GM21515 (cell line): Measurements from ENCODE around the gene PADI3.
"Not testable (repeated sequence)": the region's sequence is repeated elsewhere in the genome, so short reads cannot be mapped to it uniquely, and the experiment has no call there.

ENCODE experiments used
- ATAC-seq: cut with Tn5 transposase; IDR thresholded peaks from one replicate; pipeline ENCODE4 v1.9.1; 2021; ENCODE audit not compliant: unreplicated experiment

The PADI3 gene

GRCh38 chr1:17321857-17322390 is 73.0 kb downstream of the PADI3 start:
- ATAC-seq = not testable (repeated sequence)

- no peak for ATAC-seq
These were observed 80.0 kb downstream of the PADI3 start for GRCh38 chr1:17328855-17329254.

- no peak for ATAC-seq
These were observed 80.7 kb downstream of the PADI3 start for GRCh38 chr1:17329610-17330009.

GRCh38 chr1:17330856-17331255 is 82.0 kb downstream of the PADI3 start:
- ATAC-seq = no peak

- ATAC-seq = no peak
These were observed 84.2 kb downstream of the PADI3 start for GRCh38 chr1:17333081-17333480.
